K562 (cell line): ENCODE measurements around the gene NELL1. TPM values are rescaled to one million over a fixed set of nuclear protein-coding genes. Genes with fewer than 3 reads are reported as not detected.

Experiments
- ATAC-seq: fragments of 200-7000 bp; cut with Tn5 transposase; 3 replicates; pipeline ENCODE4 v1.9.1; 2020; ENCODE audit warnings: moderate library complexity
- BruUV-seq: library from RNA; stranded (reverse); fragments of 400-500 nt; replicated peaks from 2 replicates; lab custom pipeline; 2021; lab: Mats Ljungman, UMichigan
- CTCF ChIA-PET: fragments of 300-600 bp; formaldehyde crosslinking; extraction: SDS; loops from one replicate; lab custom pipeline; 2021; ENCODE audit warnings: low intra/inter-chr PET ratio; lab: Yijun Ruan, JAX
- POLR2A ChIA-PET: fragments of 300-600, 350-650 bp; sonication (Branson Sonifier 250); formaldehyde crosslinking; extraction: SDS; loops from one replicate; lab custom pipeline; 2021; ENCODE audit warnings: antibody characterized with exemption, inconsistent platforms; lab: Yijun Ruan, JAX
- DNase-seq, 4 experiments: peaks; one replicate each; pipeline versions ENCODE4 v3.0.0 to v3.0.0-alpha.2; 2011 to 2018; ENCODE audit warnings: low spot score in 3 of 4, mixed read lengths in 3 of 4; ENCODE audit errors: extremely low read depth in 1 of 4
- FAIRE-seq: peaks from 2 replicates; lab custom pipeline; 2011; peaks lifted over from hg19 to GRCh38; lab: Jason Lieb, UNC
- H2AFZ ChIP-seq: 2 replicates; pipeline ENCODE4 v1.6.0; 2011; ENCODE audit warnings: low read depth, low read length, control low read depth, inconsistent platforms
- H3K27ac ChIP-seq: fragments of 200-600 bp; 3 replicates; pipeline ENCODE4 v1.8.0; 2011; ENCODE audit warnings: low read depth, mild to moderate bottlenecking, control low read depth, inconsistent platforms, low read length, moderate library complexity, mixed read lengths; ENCODE audit errors: extremely low read depth
- H3K27me3 ChIP-seq, 2 experiments: fragments of 300-600 bp in 1 of 2; 2 replicates in 1 of 2; 3 replicates in 1 of 2; pipeline versions ENCODE4 v1.6.0 to v1.8.0; 2011; ENCODE audit warnings: inconsistent platforms in 2 of 2, low read length in 2 of 2, mild to moderate bottlenecking in 1 of 2, mixed read lengths in 1 of 2, moderate library complexity in 1 of 2; ENCODE audit not compliant: control insufficient read depth in 2 of 2, insufficient read depth in 2 of 2
- H3K36me3 ChIP-seq: fragments of 300-600 bp; 3 replicates; pipeline ENCODE4 v1.8.0; 2011; ENCODE audit warnings: mild to moderate bottlenecking, low read length, inconsistent platforms; ENCODE audit not compliant: control insufficient read depth, insufficient read depth
- H3K4me1 ChIP-seq, 2 experiments: fragments of 200-600 bp in 1 of 2; replicated peaks in 1 of 2; 2 replicates in 1 of 2; 3 replicates in 1 of 2; pipeline versions ENCODE4 v1.5.1 to v1.8.0; 2011; ENCODE audit warnings: inconsistent platforms in 2 of 2, low read length in 2 of 2, mild to moderate bottlenecking in 1 of 2, mixed read lengths in 1 of 2, moderate library complexity in 1 of 2; ENCODE audit not compliant: control insufficient read depth in 2 of 2, insufficient read depth in 2 of 2
- H3K4me2 ChIP-seq: 2 replicates; pipeline ENCODE4 v1.6.1; 2011; ENCODE audit warnings: low read length, control low read depth, inconsistent platforms, mixed read lengths; ENCODE audit not compliant: insufficient read depth
- H3K4me3 ChIP-seq: fragments of 200-600 bp; sonication (generic), shearing (Covaris generic); 2 replicates; pipeline ENCODE4 v1.5.1; 2016; ENCODE audit warnings: control low read depth, inconsistent platforms
- H3K79me2 ChIP-seq: fragments of 200-600 bp; 3 replicates; pipeline ENCODE4 v1.8.0; 2011; ENCODE audit warnings: low read length, inconsistent platforms; ENCODE audit not compliant: control insufficient read depth, insufficient read depth
- H3K9ac ChIP-seq, 2 experiments: 2 replicates each; pipeline versions ENCODE4 v1.6.0 to v1.6.1; 2011; ENCODE audit warnings: low read depth in 2 of 2, low read length in 2 of 2, control low read depth in 1 of 2, inconsistent platforms in 1 of 2, mild to moderate bottlenecking in 1 of 2, mixed read lengths in 1 of 2; ENCODE audit not compliant: insufficient read depth in 1 of 2
- H3K9me1 ChIP-seq: one replicate; pipeline ENCODE4 v1.6.0; 2011; ENCODE audit warnings: inconsistent platforms, mild to moderate bottlenecking, low read length, moderate library complexity; ENCODE audit not compliant: control insufficient read depth, insufficient read depth
- H3K9me3 ChIP-seq: replicated peaks from 2 replicates; pipeline ENCODE4 v1.5.1; 2011; ENCODE audit warnings: low read depth, low read length, inconsistent platforms; ENCODE audit not compliant: control insufficient read depth, insufficient read depth
- H4K20me1 ChIP-seq: replicated peaks from 2 replicates; pipeline ENCODE4 v1.6.1; 2011; ENCODE audit warnings: low read length, inconsistent platforms, mixed read lengths; ENCODE audit not compliant: control insufficient read depth, insufficient read depth
- CTBP1 ChIP-seq: fragments of 450-650 bp; IDR thresholded peaks from 2 replicates; pipeline ENCODE4 v1.6.1; 2016; ENCODE audit warnings: borderline replicate concordance
- HDGF ChIP-seq: fragments of 450-650 bp; IDR thresholded peaks from 2 replicates; pipeline ENCODE4 v1.6.1; 2016
- NFE2 ChIP-seq: IDR thresholded peaks from 2 replicates; pipeline ENCODE4 v1.6.1; 2014; ENCODE audit warnings: antibody characterized with exemption, low read depth
- POLR2B ChIP-seq: fragments of 450-650 bp; IDR thresholded peaks from 2 replicates; pipeline ENCODE4 v1.6.1; 2018; ENCODE audit warnings: low read depth; ENCODE audit not compliant: partially characterized antibody
- SMAD2 ChIP-seq: fragments of 150-350 bp; IDR thresholded peaks from 2 replicates; pipeline ENCODE4 v1.6.1; 2014; ENCODE audit warnings: low read depth, mild to moderate bottlenecking, low read length
- SMARCA5 ChIP-seq: fragments of 450-650 bp; IDR thresholded peaks from 2 replicates; pipeline ENCODE4 v1.6.1; 2016
- SMARCE1 ChIP-seq: fragments of 450-650 bp; IDR thresholded peaks from 2 replicates; pipeline ENCODE4 v1.7.1; 2016; ENCODE audit warnings: mild to moderate bottlenecking
- ZNF175 ChIP-seq: fragments of 200-800 bp; sonication (Bioruptor generic); IDR thresholded peaks from 2 replicates; pipeline ENCODE4 v1.6.1; 2016; ENCODE audit warnings: low read depth, mild to moderate bottlenecking, missing genetic modification characterization, missing compliant biosample characterization
- ZNF274 ChIP-seq: IDR thresholded peaks from 2 replicates; pipeline ENCODE4 v1.6.1; 2011; ENCODE audit warnings: low read depth, mild to moderate bottlenecking, low read length, moderate library complexity, borderline replicate concordance
- ZNF518B ChIP-seq: fragments of 250-450 bp; sonication (Bioruptor Pico); IDR thresholded peaks from 2 replicates; pipeline ENCODE4 v1.5.0; 2021; ENCODE audit warnings: mild to moderate bottlenecking, moderate library complexity
- ZNF717 ChIP-seq: fragments of 250-450 bp; sonication (Bioruptor Pico); IDR thresholded peaks from 2 replicates; pipeline ENCODE4 v1.5.0; 2021
- WGBS: fragments of 100-300 bp; shearing (Covaris generic); methylation state at CpG from one replicate; pipeline ENCODE4 v1.1.6; 2016; ENCODE audit warnings: low coverage, mixed read lengths; ENCODE audit not compliant: insufficient coverage; ENCODE audit errors: missing lambda C conversion rate; 5-methylcytosine and 5-hydroxymethylcytosine counted together
- in situ Hi-C: fragments of 300-500 bp; cut with MboI; formaldehyde crosslinking; loops from 4 replicates; pipeline ENCODE4 v1.15.0; 2018; ENCODE audit warnings: inconsistent platforms, mixed read lengths
- intact Hi-C: fragments of 100-400 bp; cut with micrococcal nuclease; formaldehyde crosslinking; loops from 2 replicates; pipeline ENCODE4 v1.14.2; 2022
- polyA plus RNA-seq, 8 experiments: library from polyadenylated mRNA; depleted of rRNA in 4 of 8; stranded (reverse) in 5 of 8; unstranded in 3 of 8; fragments of >200 nt; fragmentation: Nextera tagmentation in 2 of 8; fragmentation: Illumina TruSeq in 1 of 8; extraction: Ambion mirVana in 2 of 8; extraction: Trizol in 1 of 8; gene quantifications; 2 replicates each; pipeline versions ENCODE4 v1.2.1 to v1.2.3, GENCODE V29; 2011 to 2014; ENCODE audit warnings: inconsistent platforms in 1 of 8, missing spikeins in 1 of 8
- total RNA-seq, 7 experiments: library from RNA; depleted of rRNA in 6 of 7; stranded (reverse); fragments of >200 nt in 6 of 7; fragmentation: Illumina TruSeq in 2 of 7; extraction: Trizol in 2 of 7; gene quantifications; 2 replicates each; pipeline versions ENCODE4 v1.2.1 to v1.2.3, GENCODE V29; 2011 to 2021; ENCODE audit warnings: low replicate concordance in 1 of 7
- TF ChIP-seq, protein P1 (sequence below), 2 experiments: fragments of 450-650 bp; IDR thresholded peaks; 2 replicates each; pipeline ENCODE4 v1.6.1; 2016; ENCODE audit warnings: mild to moderate bottlenecking in 2 of 2, borderline replicate concordance in 1 of 2, low read depth in 1 of 2, moderate library complexity in 1 of 2

NELL1 gene
- total and polyA plus RNA-seq, 9 of the 15 experiments (the other 6 are each of a cell fraction or from before 2014, with no cell fraction given) = not detected

DNA sequence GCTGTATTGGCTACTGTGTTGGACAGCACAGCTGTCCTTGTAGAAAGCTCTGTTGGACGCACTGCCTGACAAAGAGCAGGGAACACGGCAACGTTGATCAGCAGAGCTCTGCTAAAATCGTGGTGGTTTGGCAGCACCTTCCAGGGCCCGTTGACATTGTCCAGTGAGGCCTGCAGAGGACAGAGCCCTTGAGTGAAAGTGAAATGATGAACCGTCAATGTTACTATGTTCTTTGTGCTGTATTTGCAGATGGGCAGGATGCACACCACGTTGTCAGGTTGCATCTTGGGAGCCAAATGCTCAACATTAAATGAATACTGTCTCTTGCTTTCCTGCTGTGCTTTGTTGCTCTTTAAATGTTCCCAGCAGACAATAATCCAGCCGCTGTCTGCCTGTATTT, 69.7 kb downstream of the NELL1 start:
- H3K4me2 ChIP-seq = no peak overlapping the region
- H3K4me3 ChIP-seq = no peak overlapping the region
- no peaks in the 10 kb centered on the region for H4K20me1 ChIP-seq
- no peak overlapping the region for H3K9ac ChIP-seq
- ATAC-seq = no peak
- CTCF ChIA-PET = no interaction called here
- no peaks in the 10 kb centered on the region for H3K4me1 ChIP-seq
- no peaks in the 10 kb centered on the region for H3K9me3 ChIP-seq
- intact Hi-C loops = no loop called here
- POLR2A ChIA-PET = interaction anchor here (0.6 kb wide), 1 partner anchor 262 kb away, joined by 4 read pairs; no protein-coding TSS in a partner anchor
- H3K36me3 ChIP-seq = no peaks in the 10 kb centered on the region
- H3K9me1 ChIP-seq = no peaks in the 10 kb centered on the region
- H3K27me3 ChIP-seq = no peaks in the 10 kb centered on the region
- no peak for DNase-seq
- BruUV-seq = no TSS peak
- no peak overlapping the region for H2AFZ ChIP-seq
- no peak overlapping the region for H3K27ac ChIP-seq
- 0% methylated on average over 8 of the region's 8 CpGs for WGBS
- in situ Hi-C loops = no loop called here
- FAIRE-seq = no peak
- H3K79me2 ChIP-seq = no peaks in the 10 kb centered on the region
- TF ChIP-seq ZNF175 = no peak
- no peak for TF ChIP-seq SMARCE1
- no peak for TF ChIP-seq ZNF518B (CRISPR knock-in tag)
- TF ChIP-seq ZNF274 = no peak
- no peak for TF ChIP-seq HDGF
- no peak for TF ChIP-seq NFE2
- no peak for TF ChIP-seq CTBP1
- TF ChIP-seq SMARCA5 = no peak
- no peak for TF ChIP-seq SMAD2
- TF ChIP-seq ZNF717 (CRISPR knock-in tag) = no peak
- TF ChIP-seq POLR2B = no peak
- TF ChIP-seq, protein P1, sequence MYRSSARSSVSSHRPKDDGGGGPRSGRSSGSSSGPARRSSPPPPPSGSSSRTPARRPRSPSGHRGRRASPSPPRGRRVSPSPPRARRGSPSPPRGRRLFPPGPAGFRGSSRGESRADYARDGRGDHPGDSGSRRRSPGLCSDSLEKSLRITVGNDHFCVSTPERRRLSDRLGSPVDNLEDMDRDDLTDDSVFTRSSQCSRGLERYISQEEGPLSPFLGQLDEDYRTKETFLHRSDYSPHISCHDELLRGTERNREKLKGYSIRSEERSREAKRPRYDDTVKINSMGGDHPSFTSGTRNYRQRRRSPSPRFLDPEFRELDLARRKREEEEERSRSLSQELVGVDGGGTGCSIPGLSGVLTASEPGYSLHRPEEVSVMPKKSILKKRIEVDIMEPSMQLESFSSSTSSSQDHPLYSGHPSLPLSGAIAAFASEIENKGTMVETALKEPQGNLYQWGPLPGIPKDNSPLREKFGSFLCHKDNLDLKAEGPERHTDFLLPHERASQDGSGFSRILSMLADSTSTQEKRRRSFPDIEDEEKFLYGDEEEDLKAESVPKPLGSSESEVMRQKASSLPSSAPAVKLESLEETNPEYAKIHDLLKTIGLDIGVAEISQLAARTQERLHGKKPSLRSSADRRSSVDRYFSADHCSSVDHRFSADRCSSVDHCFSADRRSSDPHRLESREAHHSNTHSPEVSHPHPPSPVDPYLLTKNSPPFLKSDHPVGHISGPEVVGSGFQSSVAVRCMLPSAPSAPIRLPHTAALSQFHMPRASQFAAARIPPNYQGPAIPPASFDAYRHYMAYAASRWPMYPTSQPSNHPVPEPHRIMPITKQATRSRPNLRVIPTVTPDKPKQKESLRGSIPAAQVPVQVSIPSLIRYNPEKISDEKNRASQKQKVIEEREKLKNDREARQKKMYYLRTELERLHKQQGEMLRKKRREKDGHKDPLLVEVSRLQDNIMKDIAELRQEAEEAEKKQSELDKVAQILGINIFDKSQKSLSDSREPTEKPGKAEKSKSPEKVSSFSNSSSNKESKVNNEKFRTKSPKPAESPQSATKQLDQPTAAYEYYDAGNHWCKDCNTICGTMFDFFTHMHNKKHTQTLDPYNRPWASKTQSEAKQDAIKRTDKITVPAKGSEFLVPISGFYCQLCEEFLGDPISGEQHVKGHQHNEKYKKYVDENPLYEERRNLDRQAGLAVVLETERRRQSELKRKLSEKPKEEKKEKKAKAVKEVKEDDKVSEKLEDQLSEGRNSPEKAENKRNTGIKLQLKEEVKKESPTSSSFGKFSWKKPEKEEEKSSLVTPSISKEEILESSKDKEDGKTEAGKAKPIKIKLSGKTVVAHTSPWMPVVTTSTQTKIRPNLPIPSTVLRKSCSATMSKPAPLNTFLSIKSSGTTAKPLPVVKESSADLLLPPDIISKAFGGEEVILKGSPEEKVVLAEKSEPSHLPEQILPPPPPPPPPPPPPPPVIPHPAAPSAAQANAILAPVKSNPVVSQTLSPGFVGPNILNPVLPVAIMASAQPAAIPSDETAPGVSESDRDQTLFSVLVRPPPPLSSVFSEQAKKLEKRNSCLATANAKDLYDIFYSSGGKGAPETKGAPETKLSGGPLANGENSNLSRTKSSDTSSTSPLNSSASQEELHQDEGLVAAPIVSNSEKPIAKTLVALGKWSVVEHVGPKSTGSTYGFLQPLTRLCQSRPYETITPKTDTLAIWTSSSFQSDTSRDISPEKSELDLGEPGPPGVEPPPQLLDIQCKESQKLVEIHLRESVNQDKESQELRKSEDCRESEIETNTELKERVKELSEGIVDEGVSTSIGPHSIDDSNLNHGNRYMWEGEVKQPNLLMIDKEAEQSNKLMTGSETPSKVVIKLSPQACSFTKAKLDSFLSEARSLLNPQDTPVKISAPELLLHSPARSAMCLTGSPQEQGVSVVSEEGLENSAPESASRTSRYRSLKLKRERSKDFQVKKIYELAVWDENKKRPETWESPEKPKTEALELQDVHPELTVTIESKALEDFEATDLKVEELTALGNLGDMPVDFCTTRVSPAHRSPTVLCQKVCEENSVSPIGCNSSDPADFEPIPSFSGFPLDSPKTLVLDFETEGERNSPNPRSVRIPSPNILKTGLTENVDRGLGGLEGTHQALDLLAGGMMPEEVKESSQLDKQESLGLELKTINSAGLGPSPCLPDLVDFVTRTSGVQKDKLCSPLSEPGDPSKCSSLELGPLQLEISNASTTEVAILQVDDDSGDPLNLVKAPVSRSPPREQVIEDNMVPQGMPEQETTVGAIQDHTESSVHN (IDR thresholded peaks at IDR 0.05; ENCODE audit: borderline replicate concordance in 1 of 2, low read depth in 1 of 2) = no peak
